HG02571 (cell line): Measurements from ENCODE around the gene PFKFB2.

Source experiments
- ATAC-seq: cut with Tn5 transposase; IDR thresholded peaks from one replicate; pipeline ENCODE4 v1.9.1; 2021; ENCODE audit warnings: mild to moderate bottlenecking, moderate library complexity; ENCODE audit not compliant: unreplicated experiment

PFKFB2 gene

DNA sequence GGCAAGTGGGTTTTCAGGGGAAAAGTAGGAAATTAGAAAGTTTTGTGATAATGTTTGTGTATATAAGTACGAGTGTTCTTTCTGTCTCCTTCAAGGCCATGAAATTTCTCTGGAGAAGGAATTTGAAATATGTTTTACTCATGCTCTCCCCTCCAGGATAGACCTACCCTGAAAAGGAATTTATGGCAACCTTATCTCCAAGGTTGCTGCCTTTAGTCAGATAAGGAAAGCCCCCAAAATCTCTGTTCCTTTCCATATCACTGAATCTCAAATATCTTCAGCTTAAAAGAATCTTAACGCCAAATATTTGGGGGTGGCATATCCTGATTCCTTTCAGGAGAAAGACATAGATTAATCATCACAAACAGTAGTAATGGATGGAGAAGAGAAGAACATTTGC is 35.1 kb downstream of the PFKFB2 start:
- no peak for ATAC-seq

DNA sequence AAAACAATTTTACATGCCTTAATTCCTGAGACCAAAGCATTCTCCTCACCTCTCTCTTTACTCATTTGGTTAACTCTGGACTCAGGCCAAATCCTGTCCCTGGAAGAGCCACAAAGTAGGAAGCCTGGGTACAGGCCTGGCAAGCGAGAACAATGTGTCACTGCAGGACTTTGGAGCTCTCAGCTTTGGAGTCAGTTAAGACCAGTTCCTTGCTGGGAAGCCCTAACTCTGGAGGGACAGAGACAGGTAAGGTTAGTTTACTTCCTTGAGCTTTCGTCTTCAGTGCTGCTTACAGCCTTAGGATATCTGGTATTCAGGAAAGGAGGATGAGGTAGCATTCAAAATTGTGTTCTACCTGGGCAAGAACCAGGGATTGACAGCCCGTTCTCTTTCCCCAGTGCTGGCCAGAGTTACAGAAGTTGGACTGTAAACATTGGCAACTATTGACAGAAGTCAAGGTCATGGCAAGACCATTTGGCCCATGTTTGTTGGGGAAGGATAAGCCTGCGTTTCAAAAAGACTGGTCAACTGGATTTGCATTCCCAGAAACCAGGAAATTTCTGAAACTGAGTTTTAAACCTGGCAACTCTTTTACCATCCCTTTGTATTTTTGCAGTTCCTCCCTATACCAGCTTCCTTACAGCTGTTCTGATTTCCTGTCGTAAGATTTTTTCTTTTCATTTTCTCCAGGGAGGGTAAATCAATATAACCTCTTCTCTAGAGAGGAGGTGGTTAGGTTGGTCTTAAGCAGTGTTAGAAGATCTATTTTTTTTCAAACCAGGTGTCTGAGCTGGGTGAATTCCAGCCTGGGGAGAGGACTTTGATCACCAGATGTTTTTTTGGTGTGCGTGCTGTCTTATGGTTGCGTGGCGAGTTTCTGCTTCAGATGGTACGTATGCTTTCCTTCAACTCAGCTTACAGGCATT is 35.9 kb downstream of the PFKFB2 start, which contains the start of gene C4BPB:
Gene C4BPB (plus strand): TSS at position 160 of the 926 bp plus-strand sequence. CDS start 672 bp downstream, at position 832.
- ATAC-seq: no peak

DNA sequence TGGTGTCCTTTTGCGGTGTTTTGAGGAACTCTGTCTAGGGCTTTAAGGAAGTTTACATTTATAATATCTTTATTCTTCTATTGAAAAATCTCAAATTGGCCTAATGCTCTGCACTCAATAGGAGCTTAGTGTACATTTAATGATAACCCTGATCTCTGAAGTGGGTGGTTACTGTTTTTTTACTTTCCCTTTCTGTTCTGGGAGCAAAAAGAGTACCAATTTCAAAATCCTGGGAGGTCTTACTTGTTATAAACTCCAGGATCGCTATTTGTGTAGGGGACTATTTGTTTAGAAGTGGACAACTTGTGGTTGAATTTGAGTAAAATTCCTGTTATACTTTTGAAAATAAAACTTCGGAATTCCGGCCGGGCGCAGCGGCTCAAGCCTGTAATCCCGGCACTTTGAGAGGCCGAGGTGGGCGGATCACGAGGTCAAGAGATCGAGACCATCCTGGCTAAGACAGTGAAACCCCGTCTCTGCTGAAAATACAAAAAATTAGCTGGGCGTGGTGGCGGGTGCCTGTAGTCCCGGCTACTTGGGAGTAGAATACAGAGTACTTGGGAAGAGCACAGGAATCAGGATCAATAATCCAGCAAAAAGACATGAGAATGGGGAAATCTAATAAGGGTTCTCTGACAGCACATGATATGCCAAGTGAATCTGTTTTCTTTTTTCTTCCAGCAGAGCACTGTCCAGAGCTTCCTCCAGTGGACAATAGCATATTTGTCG is 36.7 kb downstream of the PFKFB2 start:
- ATAC-seq: no peak

DNA sequence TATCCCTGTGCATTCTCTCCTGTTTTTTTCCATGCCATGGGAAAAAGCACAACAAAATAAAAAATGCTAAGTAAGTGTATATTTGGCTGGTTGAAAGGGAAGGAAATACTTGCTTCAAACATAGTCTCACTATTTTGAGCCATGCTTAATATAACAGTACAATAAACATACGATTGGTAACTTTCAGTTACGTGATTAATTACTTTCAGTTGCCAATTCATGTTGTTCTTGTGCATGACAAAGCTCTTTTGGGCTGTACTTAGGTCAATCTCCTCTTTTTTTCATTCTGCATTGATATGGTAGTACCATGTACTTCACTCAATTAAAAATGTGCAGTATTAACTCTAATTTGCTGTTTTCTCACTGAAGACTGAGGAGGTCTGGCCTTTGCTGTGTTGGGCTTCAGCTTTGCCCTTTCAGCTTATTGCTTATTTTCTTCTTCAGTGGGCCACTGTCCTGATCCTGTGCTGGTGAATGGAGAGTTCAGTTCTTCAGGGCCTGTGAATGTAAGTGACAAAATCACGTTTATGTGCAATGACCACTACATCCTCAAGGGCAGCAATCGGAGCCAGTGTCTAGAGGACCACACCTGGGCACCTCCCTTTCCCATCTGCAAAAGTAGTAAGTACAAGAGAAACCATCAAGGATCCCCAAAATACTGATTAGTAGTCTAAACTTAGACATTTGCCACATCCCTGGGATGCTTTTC is 38.3 kb downstream of the PFKFB2 start:
- ATAC-seq: no peak

DNA sequence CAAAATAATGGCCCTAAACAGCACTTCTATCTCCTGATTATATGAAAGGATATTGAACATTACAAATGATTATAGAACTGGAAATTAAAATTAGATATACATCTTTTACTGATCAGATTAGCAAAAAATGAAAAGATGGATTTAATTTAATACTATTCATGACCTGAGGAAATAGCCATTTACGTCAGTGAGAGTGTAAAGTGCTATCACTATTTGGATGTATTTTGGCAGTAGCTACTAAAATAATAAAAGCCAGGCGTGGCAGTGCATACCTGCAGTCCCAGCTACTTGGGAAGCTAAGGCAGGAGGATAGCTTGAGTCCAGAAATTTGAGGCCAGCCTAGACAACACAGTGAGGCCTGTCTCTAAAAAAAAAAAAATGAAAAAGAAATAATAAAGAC is 40.9 kb downstream of the PFKFB2 start:
- ATAC-seq: no peak

DNA sequence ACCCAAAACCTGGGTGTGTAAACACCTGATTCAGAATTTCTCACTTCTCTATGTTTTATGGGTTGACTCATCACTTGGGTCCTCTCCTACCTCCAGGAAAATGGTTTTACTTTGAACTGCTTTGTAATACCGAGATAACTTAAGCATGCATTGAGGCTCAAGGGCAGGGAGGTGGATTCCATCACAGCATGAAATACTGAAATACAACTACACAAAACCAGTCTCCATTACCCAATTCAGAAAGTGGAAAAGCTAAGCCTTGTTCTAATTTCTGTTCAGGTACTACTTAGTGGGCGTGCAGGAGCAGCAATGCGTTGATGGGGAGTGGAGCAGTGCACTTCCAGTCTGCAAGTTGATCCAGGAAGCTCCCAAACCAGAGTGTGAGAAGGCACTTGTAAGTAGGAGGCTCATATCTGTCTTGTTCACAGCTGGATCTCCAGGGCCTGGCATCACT is 44.8 kb downstream of the PFKFB2 start:
- ATAC-seq: peak; percentile 82

DNA sequence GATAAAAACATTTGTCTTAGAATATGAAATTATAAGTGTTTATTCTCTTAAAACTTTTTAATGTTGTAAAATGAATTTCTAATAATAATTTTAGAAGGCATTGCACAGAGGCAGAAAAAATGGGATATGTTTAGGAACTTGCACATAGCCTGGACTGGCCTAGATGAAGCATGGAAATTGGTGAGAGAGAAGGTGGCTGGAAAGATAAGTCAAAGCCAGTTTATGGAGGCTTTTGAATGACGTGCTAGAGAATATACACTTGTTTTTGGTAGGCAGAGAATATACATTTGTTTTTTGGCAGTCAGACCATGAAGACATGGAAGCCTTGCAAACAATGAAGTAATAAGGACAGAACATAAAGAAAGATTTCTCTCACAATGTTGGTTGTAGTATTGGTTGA is 48.6 kb downstream of the PFKFB2 start:
- ATAC-seq: no peak

DNA sequence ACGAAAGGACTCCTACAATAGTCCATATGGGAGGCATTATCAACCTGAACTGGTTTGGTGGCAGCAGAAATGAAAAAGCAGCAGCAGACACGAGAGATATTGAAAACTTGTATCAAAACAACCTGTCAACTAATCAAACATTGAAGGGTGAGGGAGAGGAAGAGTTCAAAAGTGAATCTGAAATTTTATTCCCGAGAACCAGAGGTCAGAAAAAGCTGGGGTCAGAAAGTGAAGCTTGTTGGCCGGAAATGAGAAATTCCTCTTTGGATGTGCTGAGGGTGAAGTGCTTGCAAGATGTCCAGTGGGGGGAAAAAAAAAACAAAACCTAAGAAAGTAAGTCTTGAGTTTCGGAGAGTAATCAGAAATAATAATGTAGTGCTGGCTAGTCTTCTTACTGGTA is 49.1 kb downstream of the PFKFB2 start:
- ATAC-seq: no peak

DNA sequence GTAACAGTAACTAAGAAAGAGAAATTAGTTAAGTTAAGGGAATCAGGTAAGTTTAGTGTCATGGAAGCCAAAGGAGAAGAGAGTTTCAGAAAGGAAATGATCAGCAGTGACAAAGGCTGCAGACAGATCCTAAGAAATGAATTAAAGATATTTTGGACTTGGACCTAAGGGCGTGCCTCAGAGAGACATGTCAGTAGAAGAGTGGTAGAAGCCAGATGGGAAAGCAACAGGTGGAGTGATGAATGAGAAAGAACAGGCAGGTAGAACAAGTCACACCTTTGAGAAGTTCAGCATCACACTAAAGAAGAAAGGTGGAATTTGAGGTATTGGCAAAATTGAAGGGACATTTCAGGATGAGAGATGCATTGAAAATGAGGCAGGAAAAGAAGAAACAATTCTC is 49.6 kb downstream of the PFKFB2 start:
- ATAC-seq: no peak

DNA sequence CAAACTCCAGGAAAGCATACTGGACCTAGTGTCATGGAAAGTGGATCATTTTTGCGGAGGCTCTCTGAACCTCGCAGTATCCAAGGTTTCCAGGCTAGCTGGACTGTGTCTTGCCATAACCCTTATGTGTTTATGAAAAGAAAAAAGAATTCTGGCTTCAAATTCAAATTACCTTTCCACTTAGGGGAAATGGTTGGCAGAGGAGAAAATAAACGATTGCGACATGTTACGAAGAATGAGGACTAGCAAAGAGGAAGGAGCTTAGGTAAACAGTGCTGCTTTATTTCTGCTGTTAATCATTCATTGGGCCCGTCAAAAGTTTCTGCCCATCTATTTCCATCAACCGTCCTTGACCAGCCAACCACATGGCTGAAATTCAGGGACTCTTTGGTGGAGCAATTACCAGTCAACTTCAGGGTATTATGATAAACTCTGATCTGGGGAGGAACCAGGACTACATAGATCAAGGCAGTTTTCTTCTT is 50.9 kb downstream of the PFKFB2 start, which contains the start of gene C4BPA:
Gene C4BPA (plus strand): TSS at position 342 of the 482 bp plus-strand sequence. CDS start 8,793 bp downstream, outside the sequence.
- ATAC-seq: no peak

DNA sequence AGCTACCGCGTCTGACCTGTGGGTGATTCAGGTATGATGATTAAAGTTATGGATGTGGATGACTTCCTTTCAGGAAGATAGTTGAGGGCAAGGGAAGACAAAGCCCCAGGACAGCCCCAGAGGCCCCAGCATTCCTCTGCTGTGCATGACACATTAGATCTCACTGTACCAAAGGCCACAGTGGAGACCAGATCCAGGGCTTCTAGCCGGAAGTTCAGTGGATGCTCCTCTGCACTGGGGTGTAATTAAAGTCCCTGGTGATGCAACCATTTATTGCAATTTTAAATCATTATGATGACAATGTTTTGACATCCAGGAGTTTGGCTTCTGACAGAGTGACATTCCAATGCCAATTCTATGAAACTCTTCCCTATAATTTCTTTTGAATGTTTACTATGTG is 55.9 kb downstream of the PFKFB2 start:
- no peak for ATAC-seq

DNA sequence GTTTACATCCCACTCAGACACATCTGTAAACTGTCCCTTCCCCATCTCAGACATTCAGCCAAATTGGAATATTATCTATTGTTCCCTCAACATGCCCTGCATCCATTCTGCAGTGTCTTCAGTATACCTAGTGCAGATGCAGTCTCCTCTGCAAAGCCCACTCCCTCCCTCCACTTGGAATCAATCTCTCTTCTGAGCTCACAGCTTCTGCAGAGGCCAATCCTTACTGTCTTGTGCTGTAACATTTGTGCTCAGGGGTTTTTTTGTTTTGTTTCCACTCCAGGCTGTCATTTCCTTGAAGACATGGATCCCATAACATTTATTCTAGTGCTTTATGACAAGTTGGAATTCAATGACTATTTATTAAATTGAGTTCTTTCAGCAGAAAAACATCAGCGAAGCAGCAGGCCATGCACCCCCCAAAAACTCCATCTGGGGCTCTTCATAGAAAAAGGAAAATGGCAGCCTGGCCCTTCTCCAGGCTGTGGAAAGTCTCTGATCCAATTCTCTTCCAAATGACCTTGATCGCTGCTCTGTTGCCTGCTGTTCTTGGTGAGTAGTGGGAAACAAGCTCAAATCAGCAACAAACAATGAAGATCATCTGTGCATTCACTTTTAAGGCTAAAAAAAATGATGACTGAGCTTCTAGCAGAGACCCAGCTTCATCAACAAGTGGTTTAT is 59.7 kb downstream of the PFKFB2 start:
- no peak for ATAC-seq

DNA sequence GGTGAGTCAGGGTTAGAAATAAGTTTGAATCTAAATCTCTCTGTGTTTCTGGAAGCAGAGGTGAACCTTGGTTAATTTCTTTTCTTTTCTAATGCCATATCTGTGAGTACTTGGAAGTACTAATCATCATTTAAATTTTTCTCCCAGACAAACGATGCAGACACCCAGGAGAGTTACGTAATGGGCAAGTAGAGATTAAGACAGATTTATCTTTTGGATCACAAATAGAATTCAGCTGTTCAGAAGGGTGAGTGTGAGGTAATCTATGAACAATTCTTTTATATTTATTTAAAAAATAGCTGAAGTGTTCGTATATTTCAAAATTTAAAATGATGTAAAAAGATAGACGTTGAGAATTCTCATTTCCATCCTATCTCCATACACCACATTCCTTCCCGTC is 62.2 kb downstream of the PFKFB2 start:
- ATAC-seq: no peak

DNA sequence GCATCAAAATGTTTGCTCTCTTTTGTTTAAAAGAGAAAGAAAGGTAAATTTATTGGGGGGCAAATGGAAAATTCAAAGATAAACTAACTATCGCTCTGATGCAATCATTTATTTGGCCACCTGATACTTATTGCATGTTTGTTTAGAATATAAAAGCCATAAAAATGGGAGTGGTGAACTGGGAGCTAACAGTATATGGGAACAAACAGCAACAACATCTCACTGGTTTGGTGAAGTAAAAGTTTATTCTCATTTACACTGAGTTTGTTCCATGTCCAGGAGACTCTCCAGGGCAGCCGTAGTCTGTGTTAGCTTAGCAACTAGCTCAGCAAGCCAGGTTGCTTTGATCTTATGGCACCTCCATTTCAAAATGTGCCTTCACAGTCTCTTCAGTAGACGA is 71.3 kb downstream of the PFKFB2 start:
- no peak for ATAC-seq

DNA sequence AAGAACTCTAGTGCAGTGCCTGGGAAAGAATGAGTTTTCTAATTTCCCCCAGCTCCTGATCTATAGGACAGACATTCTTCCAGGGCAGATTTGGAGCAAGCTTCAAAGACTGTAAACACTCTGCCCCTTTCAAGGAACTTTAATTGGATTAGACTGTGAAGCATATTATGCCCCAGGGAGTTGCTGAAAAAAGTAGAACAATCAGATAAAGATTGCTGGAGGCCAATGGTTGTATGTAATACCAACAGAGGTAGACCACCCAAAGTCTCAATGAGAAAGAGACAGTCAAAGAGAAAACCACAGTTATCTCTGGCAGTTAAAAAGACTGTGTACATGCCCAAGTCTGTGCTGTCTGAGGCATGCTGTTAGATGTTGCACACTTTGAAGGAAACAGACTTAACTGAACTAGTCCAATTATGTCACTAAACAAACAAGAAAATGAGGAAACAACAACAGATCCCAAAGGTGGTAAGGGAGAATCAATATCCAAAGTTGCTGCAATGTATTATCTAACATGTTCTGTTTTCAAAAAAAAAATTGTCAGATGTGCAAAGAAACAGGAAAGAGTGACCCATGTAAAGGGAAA is 75.4 kb downstream of the PFKFB2 start:
- no peak for ATAC-seq

DNA sequence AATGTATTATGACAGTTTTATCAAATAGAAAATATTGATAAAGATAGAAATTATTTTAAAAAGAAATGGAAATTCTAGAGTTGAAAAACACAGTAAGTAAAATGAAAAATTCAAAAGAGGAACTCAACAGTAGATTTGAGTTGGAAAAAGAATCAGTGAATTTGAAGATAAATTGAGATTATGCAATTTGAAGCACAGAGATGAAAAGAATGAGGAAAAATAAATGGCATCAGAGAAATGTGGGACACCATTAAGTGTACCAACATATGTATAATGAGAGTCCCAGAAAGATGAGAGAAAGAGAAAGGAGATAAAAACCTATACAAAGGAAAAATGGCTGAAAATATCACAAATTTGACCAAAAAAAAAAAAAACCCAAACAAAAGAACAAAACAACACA is 76.0 kb downstream of the PFKFB2 start:
- ATAC-seq: no peak
